SK-N-SH treated with all-trans-retinoic acid at 6 μM for 48 hours (cell line): ENCODE results near the gene TOM1L2.
A peak's percentile ranks its signal among the peaks of the same experiment; 100 is the strongest.

Source experiments
- ATAC-seq: fragments of 200-7000 bp; cut with Tn5 transposase; 3 replicates; pipeline ENCODE4 v1.9.1; 2020; ENCODE audit warnings: mild to moderate bottlenecking, moderate library complexity
- ARNTL ChIP-seq: fragments of 450-650 bp; formaldehyde crosslinking; IDR thresholded peaks from 2 replicates; pipeline ENCODE4 v1.5.0; 2020; ENCODE audit warnings: low read depth, mild to moderate bottlenecking, moderate library complexity, borderline replicate concordance
- BACH2 ChIP-seq: fragments of 250-450 bp; sonication (Bioruptor Pico); IDR thresholded peaks from 2 replicates; pipeline ENCODE4 v1.9.0; 2021; ENCODE audit warnings: mild to moderate bottlenecking, borderline replicate concordance
- CREB5 ChIP-seq: fragments of 250-450 bp; sonication (Bioruptor Pico); IDR thresholded peaks from 2 replicates; pipeline ENCODE4 v1.5.1; 2020; ENCODE audit warnings: low read depth, mild to moderate bottlenecking, moderate library complexity
- CSDC2 ChIP-seq: fragments of 250-450 bp; sonication (Bioruptor Pico); IDR thresholded peaks from 2 replicates; pipeline ENCODE4 v1.5.0; 2020; ENCODE audit warnings: mild to moderate bottlenecking, moderate library complexity
- ESRRG ChIP-seq: fragments of 250-450 bp; sonication (Bioruptor Pico); IDR thresholded peaks from 2 replicates; pipeline ENCODE4 v1.6.1; 2021; ENCODE audit warnings: mild to moderate bottlenecking
- GLIS3 ChIP-seq: fragments of 250-450 bp; sonication (Bioruptor Pico); IDR thresholded peaks from 2 replicates; pipeline ENCODE4 v1.5.0; 2020; ENCODE audit warnings: mild to moderate bottlenecking, moderate library complexity
- ISL1 ChIP-seq: fragments of 250-450 bp; sonication (Bioruptor Pico); IDR thresholded peaks from 2 replicates; pipeline ENCODE4 v2.1.2; 2022; ENCODE audit warnings: mild to moderate bottlenecking, moderate library complexity
- OSR1 ChIP-seq: fragments of 250-450 bp; sonication (Bioruptor Pico); IDR thresholded peaks from 2 replicates; pipeline ENCODE4 v1.8.0; 2022; ENCODE audit warnings: moderate library complexity, mild to moderate bottlenecking, inconsistent platforms
- POU6F1 ChIP-seq: fragments of 250-450 bp; sonication (Bioruptor Pico); IDR thresholded peaks from 2 replicates; pipeline ENCODE4 v1.8.0; 2021; ENCODE audit warnings: low read depth, mild to moderate bottlenecking, moderate library complexity, borderline replicate concordance
- PPARA ChIP-seq: fragments of 250-450 bp; sonication (Bioruptor Pico); IDR thresholded peaks from 2 replicates; pipeline ENCODE4 v1.5.0; 2020; ENCODE audit warnings: mild to moderate bottlenecking, borderline replicate concordance
- RARB ChIP-seq: fragments of 250-450 bp; sonication (Bioruptor Pico); IDR thresholded peaks from 2 replicates; pipeline ENCODE4 v1.8.0; 2021; ENCODE audit warnings: mild to moderate bottlenecking, moderate library complexity
- SNAI2 ChIP-seq: fragments of 250-450 bp; sonication (Bioruptor Pico); IDR thresholded peaks from 2 replicates; pipeline ENCODE4 v1.5.0; 2020; ENCODE audit warnings: mild to moderate bottlenecking, moderate library complexity
- TCF4 ChIP-seq: fragments of 250-450 bp; sonication (Bioruptor Pico); IDR thresholded peaks from 2 replicates; pipeline ENCODE4 v1.8.0; 2021; ENCODE audit warnings: mild to moderate bottlenecking, moderate library complexity, borderline replicate concordance
- TOX ChIP-seq: fragments of 250-450 bp; sonication (Bioruptor Pico); IDR thresholded peaks from 2 replicates; pipeline ENCODE4 v1.8.0; 2021; ENCODE audit warnings: mild to moderate bottlenecking, moderate library complexity, borderline replicate concordance
- TSHZ2 ChIP-seq: fragments of 250-450 bp; sonication (Bioruptor Pico); IDR thresholded peaks from 2 replicates; pipeline ENCODE4 v1.5.0; 2020; ENCODE audit warnings: mild to moderate bottlenecking, moderate library complexity
- ZC3H10 ChIP-seq: fragments of 250-450 bp; sonication (Bioruptor Pico); IDR thresholded peaks from 2 replicates; pipeline ENCODE4 v1.5.1; 2021; ENCODE audit warnings: mild to moderate bottlenecking, moderate library complexity
- ZFP3 ChIP-seq: fragments of 250-450 bp; sonication (Bioruptor Pico); IDR thresholded peaks from 2 replicates; pipeline ENCODE4 v1.5.0; 2020; ENCODE audit warnings: mild to moderate bottlenecking, moderate library complexity
- ZFP30 ChIP-seq: fragments of 450-650 bp; formaldehyde crosslinking; IDR thresholded peaks from 2 replicates; pipeline ENCODE4 v1.5.0; 2022; ENCODE audit warnings: mild to moderate bottlenecking, moderate library complexity
- ZNF565 ChIP-seq: fragments of 450-650 bp; formaldehyde crosslinking; conservative IDR thresholded peaks from 2 replicates; pipeline ENCODE4 v1.5.0; 2020; ENCODE audit warnings: low read depth, mild to moderate bottlenecking, moderate library complexity
- ZNF70 ChIP-seq: fragments of 450-650 bp; formaldehyde crosslinking; IDR thresholded peaks from 2 replicates; pipeline ENCODE4 v1.5.0; 2020; ENCODE audit warnings: mild to moderate bottlenecking, moderate library complexity
- ZNF8 ChIP-seq: fragments of 450-650 bp; formaldehyde crosslinking; IDR thresholded peaks from 2 replicates; pipeline ENCODE4 v1.5.0; 2020; ENCODE audit warnings: mild to moderate bottlenecking, moderate library complexity

TOM1L2 gene

GRCh38 chr17:17911001-17911613, 61.1 kb downstream of the TOM1L2 start:
- peak; percentile 13; the same call in 1 of the 3 replicates for ATAC-seq
- TF ChIP-seq CREB5 (CRISPR knock-in tag) (no peak), TCF4 (CRISPR knock-in tag) (peak; percentile 31; the same call in 1 of the 2 replicates), ZFP3 (CRISPR knock-in tag) (no peak)
- TF ChIP-seq, all 23 proteins: peak for 1

GRCh38 chr17:17910060-17910459, 62.1 kb downstream of the TOM1L2 start:
- no peak for ATAC-seq

GRCh38 chr17:17909078-17909477, 63.1 kb downstream of the TOM1L2 start:
- TF ChIP-seq ZNF70 (CRISPR knock-in tag) (no peak), ZNF565 (CRISPR knock-in tag) (no peak), GLIS3 (CRISPR knock-in tag) (no peak)
- TF ChIP-seq, all 23 proteins: peak for 0
- no peak for ATAC-seq

More at GRCh38 chr17:17910060-17910459, 62.1 kb downstream of the TOM1L2 start:
- TF ChIP-seq TOX (CRISPR knock-in tag) (no peak), TSHZ2 (CRISPR knock-in tag) (no peak), GLIS3 (CRISPR knock-in tag) (no peak), ZNF565 (CRISPR knock-in tag) (no peak), OSR1 (CRISPR knock-in tag) (no peak), ISL1 (CRISPR knock-in tag) (no peak), ZNF70 (CRISPR knock-in tag) (no peak), PPARA (CRISPR knock-in tag) (no peak), ARNTL (CRISPR knock-in tag) (no peak), CSDC2 (CRISPR knock-in tag) (no peak), SNAI2 (CRISPR knock-in tag) (no peak), ZFP3 (CRISPR knock-in tag) (no peak), ZFP30 (CRISPR knock-in tag) (no peak), ZNF8 (no peak), POU6F1 (no peak), RARB (CRISPR knock-in tag) (no peak), TCF4 (CRISPR knock-in tag) (no peak), ZC3H10 (CRISPR knock-in tag) (no peak), ESRRG (CRISPR knock-in tag) (no peak), BACH2 (no peak)

- TF ChIP-seq CREB5 (CRISPR knock-in tag), result no peak
- TF ChIP-seq ZNF8, result no peak
- no peak for TF ChIP-seq TSHZ2 (CRISPR knock-in tag)
- TF ChIP-seq GLIS3 (CRISPR knock-in tag), result no peak
- TF ChIP-seq ZFP3 (CRISPR knock-in tag), result no peak
- no peak for TF ChIP-seq ZFP30 (CRISPR knock-in tag)
- TF ChIP-seq TOX (CRISPR knock-in tag), result no peak
- no peak for TF ChIP-seq ISL1 (CRISPR knock-in tag)
- no peak for TF ChIP-seq POU6F1
- ATAC-seq, result no peak
These were observed 64.7 kb downstream of the TOM1L2 start for GRCh38 chr17:17907469-17907868.
